ENCODE results near the gene BPI. TPM values are rescaled to one million over a fixed set of nuclear protein-coding genes. Genes with fewer than 3 reads are reported as not detected.

The BPI gene
- total and polyA plus RNA-seq, 5 experiments from 2014 or later = not detected

Other genes starting within 250 kb of the BPI start
- not detected for gene TGM2, start 138.9 kb upstream of the BPI start, total RNA-seq
- not detected for gene TGM2, start 138.9 kb upstream of the BPI start, polyA plus RNA-seq
- not detected for gene KIAA1755, start 43.4 kb upstream of the BPI start, total RNA-seq
- not detected for gene KIAA1755, start 43.4 kb upstream of the BPI start, polyA plus RNA-seq
- not detected for gene LBP, start 42.3 kb downstream of the BPI start, total RNA-seq
- not detected for gene LBP, start 42.3 kb downstream of the BPI start, polyA plus RNA-seq
- 10 to 100 TPM; 75.3 to 78.2 TPM for gene SNHG17, start 131.2 kb downstream of the BPI start, total RNA-seq
- gene SNHG17, start 131.2 kb downstream of the BPI start, polyA plus RNA-seq = 100 to 1,000 TPM in 1 of 3 donors, 10 to 100 TPM in 2; 33.8 to 127 (median 57.0) TPM
- 10 to 100 TPM; 49.7 to 56.2 TPM for gene RALGAPB, start 168.7 kb downstream of the BPI start, total RNA-seq
- 10 to 100 TPM in 1 of 3 donors, 1 to 10 TPM in 2; 8.8 to 13.8 (median 9.3) TPM for gene RALGAPB, start 168.7 kb downstream of the BPI start, polyA plus RNA-seq